ENCODE results near the gene TXNL4A.

DNA sequence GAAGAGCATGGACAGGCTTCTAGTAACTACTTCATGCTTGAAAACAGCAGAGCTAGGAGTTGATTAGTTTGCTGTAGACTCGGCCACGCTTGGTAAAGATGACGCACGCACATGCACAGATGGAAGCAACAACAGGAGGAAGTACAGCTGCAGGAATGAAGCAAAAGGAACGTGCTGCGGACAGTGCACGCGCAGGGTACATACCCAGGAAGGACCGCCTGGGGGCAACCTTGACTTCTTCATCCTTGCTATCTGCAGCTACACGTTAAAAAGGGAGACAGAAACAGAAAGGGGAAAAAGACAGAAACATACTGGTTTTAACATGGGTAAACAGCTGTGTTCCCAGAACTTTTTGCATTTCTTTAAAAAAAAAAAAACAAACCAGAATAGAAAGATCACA lies 54.6 kb downstream of the TXNL4A start:
- TF ChIP-seq JUND (IDR thresholded peaks at IDR 0.05) (no peak), CTCF (IDR thresholded peaks at IDR 0.05 in 2 of 3, conservative IDR thresholded peaks at IDR 0.05 in 1 of 3; ENCODE audit: borderline replicate concordance in 1 of 3, insufficient read depth in 1 of 3, low read depth in 2 of 3, low read length in 2 of 3) (no peak), POLR2A (IDR thresholded peaks at IDR 0.05; ENCODE audit: borderline replicate concordance, extremely low read depth, insufficient read depth, insufficient read length) (no peak), SIN3A (IDR thresholded peaks at IDR 0.05; ENCODE audit: low read depth) (no peak), FOSL1 (IDR thresholded peaks at IDR 0.05; ENCODE audit: low read depth) (no peak), EGR1 (IDR thresholded peaks at IDR 0.05; ENCODE audit: low read depth) (no peak), EZH2 (IDR thresholded peaks at IDR 0.05) (no peak)
